Measurements from ENCODE around the gene TRIM41.
"Not testable (repeated sequence)": the region's sequence is repeated elsewhere in the genome, so short reads cannot be mapped to it uniquely, and the experiment has no call there.

The TRIM41 gene

GRCh38 chr5:181261320-181262049 lies 38.4 kb downstream of the TRIM41 start:
- no peak for TF ChIP-seq CTCF (IDR thresholded peaks at IDR 0.05; ENCODE audit: low read depth, low read length)

GRCh38 chr5:181263633-181264032 lies 40.6 kb downstream of the TRIM41 start:
- no peak for TF ChIP-seq CTCF (IDR thresholded peaks at IDR 0.05; ENCODE audit: low read depth, low read length)
- no peak for DNase-seq (ENCODE audit: extremely low read depth, low read depth)

More at GRCh38 chr5:181261320-181262049, 38.4 kb downstream of the TRIM41 start:
- no peak for DNase-seq (ENCODE audit: extremely low read depth, low read depth)

DNA sequence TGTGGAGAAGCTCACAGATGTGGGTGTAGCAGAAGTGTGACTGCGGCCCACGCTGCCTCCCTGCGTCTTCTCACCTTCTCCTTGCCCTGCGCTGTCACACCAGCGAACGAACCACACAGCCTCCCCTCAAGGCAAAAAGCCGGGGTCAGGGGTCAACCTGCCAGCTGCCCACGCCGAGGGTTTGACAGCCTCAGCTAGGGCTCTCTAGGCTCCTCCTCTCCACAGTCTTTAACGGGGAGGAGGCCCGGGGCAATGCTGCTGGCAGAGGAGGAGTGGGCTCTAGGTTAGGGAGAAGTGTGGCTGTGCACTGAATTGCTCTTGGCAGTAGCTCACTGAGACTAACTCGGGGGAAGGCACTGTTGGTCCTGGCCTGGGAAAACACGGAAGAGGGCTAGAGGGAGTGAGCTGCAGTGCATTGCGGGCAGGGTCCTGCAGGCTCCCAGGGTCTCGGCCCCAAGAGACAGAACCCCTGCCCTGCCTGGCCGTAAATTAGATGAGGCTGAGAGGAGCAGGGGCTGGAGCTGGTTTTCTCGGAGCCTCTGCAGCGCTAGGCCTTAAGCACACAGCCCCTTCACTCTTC lies 42.1 kb downstream of the TRIM41 start:
- no peak for DNase-seq (ENCODE audit: extremely low read depth, low read depth)
- TF ChIP-seq CTCF (IDR thresholded peaks at IDR 0.05; ENCODE audit: low read depth, low read length), result no peak

DNA sequence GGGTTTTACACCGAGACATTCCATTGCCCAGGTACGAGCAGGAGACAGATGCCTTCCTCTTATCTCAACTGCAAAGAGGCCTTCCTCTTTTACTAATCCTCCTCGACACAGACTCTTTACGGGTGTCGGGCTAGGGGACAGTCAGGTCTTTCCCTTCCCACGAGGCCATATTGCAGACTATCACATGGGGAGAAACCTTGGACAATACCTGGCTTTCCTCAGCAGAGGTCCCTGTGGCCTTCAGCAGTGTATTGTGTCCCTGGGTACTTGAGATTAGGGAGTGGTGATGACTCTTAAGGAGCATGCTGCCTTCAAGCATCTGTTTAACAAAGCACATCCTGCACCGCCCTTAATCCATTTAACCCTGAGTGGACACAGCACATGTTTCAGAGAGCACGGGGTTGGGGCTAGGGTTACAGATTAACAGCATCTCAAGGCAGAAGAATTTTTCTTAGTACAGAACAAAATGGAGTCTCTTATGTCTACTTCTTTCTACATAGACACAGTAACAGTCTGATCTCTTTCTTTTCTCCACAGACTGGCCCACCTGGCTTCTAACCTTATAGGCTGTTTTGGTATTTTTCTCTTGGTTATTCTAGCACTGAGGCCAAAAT lies 44.3 kb downstream of the TRIM41 start:
- not testable (repeated sequence) for DNase-seq (ENCODE audit: extremely low read depth, low read depth)

- DNase-seq (ENCODE audit: extremely low read depth, low read depth), result not testable (repeated sequence)
Observed at GRCh38 chr5:181267907-181268306, 44.8 kb downstream of the TRIM41 start.

DNA sequence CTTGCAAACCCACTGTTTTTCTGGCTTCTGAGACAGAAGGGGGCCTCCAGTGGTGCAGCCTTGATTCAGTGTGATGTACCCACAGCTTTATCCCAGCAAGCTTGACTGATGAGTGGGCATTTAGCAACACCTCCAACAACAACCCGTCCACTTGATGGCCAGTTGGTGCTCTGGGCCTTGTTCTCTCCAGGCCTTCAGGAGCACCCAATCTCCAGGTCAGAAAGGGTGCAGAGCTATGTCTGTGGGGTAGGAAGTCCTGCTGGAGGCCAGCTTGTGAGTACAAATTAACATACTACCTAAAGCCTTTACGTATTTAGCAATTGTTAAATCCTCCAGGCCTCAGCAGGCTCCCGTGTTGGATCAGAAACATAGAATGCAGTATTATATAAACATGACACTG lies 48.0 kb downstream of the TRIM41 start:
- DNase-seq (ENCODE audit: extremely low read depth, low read depth), result no peak
- TF ChIP-seq CTCF (IDR thresholded peaks at IDR 0.05; ENCODE audit: low read depth, low read length), result no peak

GRCh38 chr5:181273433-181273744 lies 50.3 kb downstream of the TRIM41 start:
- not testable (repeated sequence) for DNase-seq (ENCODE audit: extremely low read depth, low read depth)

- no peak for DNase-seq (ENCODE audit: extremely low read depth, low read depth)
- TF ChIP-seq CTCF (IDR thresholded peaks at IDR 0.05; ENCODE audit: low read depth, low read length), result no peak
Observed at GRCh38 chr5:181280251-181280762, 57.2 kb downstream of the TRIM41 start.
